B cell (primary cell): ENCODE results near the gene DACT3. TPM values are rescaled to one million over a fixed set of nuclear protein-coding genes. Genes with fewer than 3 reads are reported as not detected.

Experiments used
- ATAC-seq: fragments of 200-7000 bp; cut with Tn5 transposase; one replicate; pipeline ENCODE4 v1.10.0; 2021; ENCODE audit warnings: low read depth, mild to moderate bottlenecking, moderate number of reproducible peaks, moderate library complexity
- CTCF ChIA-PET: fragments of 350-600 bp; sonication (Branson Sonifier 250); formaldehyde crosslinking; loops from one replicate; lab custom pipeline; 2021; ENCODE audit warnings: antibody characterized with exemption, inconsistent platforms; lab: Charles Lee
- POLR2A ChIA-PET: fragments of 350-600 bp; sonication (Branson Sonifier 250); formaldehyde crosslinking; loops from one replicate; lab custom pipeline; 2021; ENCODE audit warnings: antibody characterized with exemption; lab: Charles Lee
- DNase-seq: peaks from one replicate; pipeline ENCODE4 v3.0.0; 2013
- H2AFZ ChIP-seq: 2 replicates; pipeline ENCODE4 v1.6.1; 2012; ENCODE audit warnings: mild to moderate bottlenecking, low read depth, low read length; ENCODE audit not compliant: insufficient read depth, poor library complexity, severe bottlenecking
- H3K27ac ChIP-seq, 2 donors: 1 replicate in 1 of 2; 2 replicates in 1 of 2; pipeline ENCODE4 v1.5.1; 2012 to 2013; ENCODE audit warnings: low read length in 2 of 2, mild to moderate bottlenecking in 2 of 2, moderate library complexity in 1 of 2
- H3K27me3 ChIP-seq, 4 experiments: fragments of 200-600 bp in 1 of 4; sonication (generic) in 1 of 4; replicated peaks in 1 of 4; 1 replicate in 2 of 4; 2 replicates in 2 of 4; pipeline versions ENCODE4 v1.6.1 to v1.7.0; 2013 to 2016; ENCODE audit warnings: low read length in 3 of 4, mild to moderate bottlenecking in 2 of 4, mixed read lengths in 1 of 4, moderate library complexity in 1 of 4; ENCODE audit not compliant: insufficient read depth in 4 of 4, control insufficient read depth in 3 of 4; ENCODE audit errors: control extremely low read depth in 1 of 4
- H3K36me3 ChIP-seq, 2 experiments: replicated peaks in 1 of 2; 1 replicate in 1 of 2; 2 replicates in 1 of 2; pipeline versions ENCODE4 v1.6.1 to v1.7.1; 2013; ENCODE audit warnings: low read length in 1 of 2; ENCODE audit not compliant: insufficient read depth in 2 of 2, control insufficient read depth in 1 of 2; ENCODE audit errors: control extremely low read depth in 1 of 2, extremely low read depth in 1 of 2
- H3K4me1 ChIP-seq, 2 donors: fragments of 200-600 bp in 1 of 2; sonication (generic) in 1 of 2; 1 replicate in 1 of 2; 2 replicates in 1 of 2; pipeline versions ENCODE4 v1.5.1 to v1.6.1; 2013 to 2017; ENCODE audit warnings: low read length in 2 of 2; ENCODE audit not compliant: control insufficient read depth in 2 of 2, insufficient read depth in 2 of 2
- H3K4me2 ChIP-seq: replicated peaks from 2 replicates; pipeline ENCODE3; 2012; ENCODE audit warnings: mild to moderate bottlenecking, low read depth, low read length; ENCODE audit not compliant: poor library complexity, severe bottlenecking
- H3K4me3 ChIP-seq, 5 experiments: fragments of 200-600 bp in 1 of 5; sonication (generic) in 1 of 5; 1 replicate in 3 of 5; 2 replicates in 2 of 5; pipeline versions ENCODE4 v1.5.1 to v1.7.0; 2011 to 2016; ENCODE audit warnings: low read length in 4 of 5, mild to moderate bottlenecking in 4 of 5, low read depth in 2 of 5, control low read depth in 1 of 5, moderate library complexity in 1 of 5; ENCODE audit not compliant: insufficient read depth in 1 of 5; ENCODE audit errors: control extremely low read depth in 1 of 5, extremely low read depth in 1 of 5
- H3K79me2 ChIP-seq: fragments of 200-600 bp; sonication (generic); one replicate; pipeline ENCODE4 v1.6.0; 2016; ENCODE audit warnings: low read length; ENCODE audit not compliant: control insufficient read depth, insufficient read depth
- H3K9ac ChIP-seq: fragments of 200-600 bp; sonication (generic); 2 replicates; pipeline ENCODE4 v1.6.1; 2017; ENCODE audit warnings: mild to moderate bottlenecking, low read length, moderate library complexity
- H3K9me3 ChIP-seq, 3 donors: one replicate each; pipeline versions ENCODE4 v1.6.1 to v1.7.1; 2013; ENCODE audit warnings: low read length in 2 of 3; ENCODE audit not compliant: control insufficient read depth in 2 of 3, insufficient read depth in 1 of 3; ENCODE audit errors: control extremely low read depth in 1 of 3
- H4K20me1 ChIP-seq: 2 replicates; pipeline ENCODE4 v1.6.0; 2012; ENCODE audit warnings: mild to moderate bottlenecking, low read length; ENCODE audit not compliant: insufficient read depth, control insufficient read depth, poor library complexity, severe bottlenecking
- H3K27ac Mint-ChIP-seq: one replicate; pipeline ENCODE4 v1.8.0; 2021; ENCODE audit warnings: mixed read lengths
- H3K27me3 Mint-ChIP-seq: one replicate; pipeline ENCODE4 v1.8.0; 2021; ENCODE audit warnings: mixed read lengths
- H3K4me1 Mint-ChIP-seq: one replicate; pipeline ENCODE4 v1.8.0; 2021; ENCODE audit warnings: mixed read lengths
- H3K4me3 Mint-ChIP-seq: one replicate; pipeline ENCODE4 v1.8.0; 2021; ENCODE audit warnings: mixed read lengths
- H3K9me3 Mint-ChIP-seq: one replicate; pipeline ENCODE4 v1.8.0; 2022; ENCODE audit warnings: mixed read lengths; ENCODE audit not compliant: insufficient read depth
- EZH2 ChIP-seq: IDR thresholded peaks from 2 replicates; pipeline ENCODE4 v1.6.1; 2012; ENCODE audit warnings: borderline replicate concordance, low read depth, mild to moderate bottlenecking, moderate library complexity, low read length; ENCODE audit not compliant: insufficient read depth, poor library complexity, severe bottlenecking
- WGBS: methylation state at CpG from one replicate; pipeline ENCODE4 v1.1.5; 2013; ENCODE audit warnings: missing lambda C conversion rate; ENCODE audit not compliant: insufficient coverage; 5-methylcytosine and 5-hydroxymethylcytosine counted together
- intact Hi-C: fragments of 100-400 bp; cut with micrococcal nuclease; formaldehyde crosslinking; loops from one replicate; pipeline ENCODE4 v1.10.0; 2022
- polyA plus RNA-seq: library from polyadenylated mRNA; depleted of rRNA; stranded (reverse); fragments of >200 nt; gene quantifications from 2 replicates; pipeline ENCODE4 v1.2.3, GENCODE V29; 2012
- total RNA-seq, 2 donors: library from RNA; stranded (reverse); fragments of 120-200 nt in 1 of 2; gene quantifications; 1 replicate in 1 of 2; 2 replicates in 1 of 2; pipeline versions ENCODE4 v1.2.3 to v1.2.4, GENCODE V29; 2013 to 2022
- TF ChIP-seq, protein P1 (sequence below): fragments of 200-600 bp; IDR thresholded peaks from one replicate; pipeline ENCODE4 v1.8.0; 2022; ENCODE audit warnings: antibody characterized with exemption, mild to moderate bottlenecking

Gene DACT3
- total and polyA plus RNA-seq, 2 donors (not counting 1 experiment from before 2014, with no cell fraction given): 0.03 to 0.15 TPM

DNA sequence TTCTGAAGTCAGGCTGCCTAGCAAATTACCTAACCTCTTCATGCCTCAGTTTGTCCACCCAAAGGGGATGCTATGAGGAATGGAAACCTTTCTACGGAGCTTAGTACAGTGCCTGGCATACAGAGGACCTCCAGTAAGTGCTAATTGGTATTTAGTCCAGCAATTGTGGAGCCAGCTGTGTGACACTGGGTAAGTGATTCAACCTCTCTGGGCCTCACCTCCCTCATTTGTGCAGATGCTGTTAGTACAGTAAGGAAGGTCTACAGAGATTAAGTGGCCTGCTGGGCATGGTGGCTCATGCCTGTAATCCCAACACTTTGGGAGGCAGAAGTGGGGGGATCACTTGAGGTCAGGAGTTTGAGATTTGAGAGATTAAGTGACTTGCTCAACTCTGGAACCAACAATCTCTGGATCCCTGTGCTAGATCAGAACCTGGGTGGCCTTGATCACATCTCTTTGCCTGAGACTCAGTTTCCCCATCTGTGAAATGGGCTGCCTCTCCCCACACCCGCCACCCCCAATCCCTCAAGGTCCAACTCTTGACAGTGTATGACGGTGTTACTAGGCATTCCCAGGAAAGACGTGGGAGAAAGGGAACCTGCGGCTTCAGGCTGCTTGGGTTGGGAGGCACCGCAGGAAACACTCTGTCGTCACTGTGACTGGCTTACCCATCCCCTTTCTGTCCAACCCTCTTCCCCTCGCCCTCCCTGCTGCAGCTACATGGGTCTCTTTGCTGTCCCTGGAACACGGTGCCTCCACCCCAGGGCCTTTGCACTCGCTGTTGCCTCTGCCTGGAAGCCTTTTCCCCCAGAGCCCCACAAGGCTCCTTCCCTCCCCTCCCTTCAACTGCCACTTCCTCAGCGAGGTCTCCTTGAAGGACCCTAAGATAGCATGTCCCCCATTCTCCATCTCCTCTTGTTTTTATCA is 37.7 kb upstream of the DACT3 start:
- ATAC-seq (no peak), DNase-seq (no peak)
- Histone ChIP-seq H3K27ac (no peak overlapping the region), H2AFZ (no peak overlapping the region), H3K79me2 (peaks cover 74% of the 10 kb centered on the region), H3K4me1 (no peaks in the 10 kb centered on the region), H3K4me2 (no peak overlapping the region), H3K9ac (no peak overlapping the region), H3K36me3 (peaks cover 12 to 97% of the 10 kb centered on the region in 2 experiments), H4K20me1 (peaks cover 100% of the 10 kb centered on the region), H3K4me3 (no peak overlapping the region), H3K27me3 (no peaks in the 10 kb centered on the region), H3K9me3 (no peaks in the 10 kb centered on the region)
- no peaks in the 10 kb centered on the region for H3K9me3 Mint-ChIP-seq
- TF ChIP-seq, protein P1, sequence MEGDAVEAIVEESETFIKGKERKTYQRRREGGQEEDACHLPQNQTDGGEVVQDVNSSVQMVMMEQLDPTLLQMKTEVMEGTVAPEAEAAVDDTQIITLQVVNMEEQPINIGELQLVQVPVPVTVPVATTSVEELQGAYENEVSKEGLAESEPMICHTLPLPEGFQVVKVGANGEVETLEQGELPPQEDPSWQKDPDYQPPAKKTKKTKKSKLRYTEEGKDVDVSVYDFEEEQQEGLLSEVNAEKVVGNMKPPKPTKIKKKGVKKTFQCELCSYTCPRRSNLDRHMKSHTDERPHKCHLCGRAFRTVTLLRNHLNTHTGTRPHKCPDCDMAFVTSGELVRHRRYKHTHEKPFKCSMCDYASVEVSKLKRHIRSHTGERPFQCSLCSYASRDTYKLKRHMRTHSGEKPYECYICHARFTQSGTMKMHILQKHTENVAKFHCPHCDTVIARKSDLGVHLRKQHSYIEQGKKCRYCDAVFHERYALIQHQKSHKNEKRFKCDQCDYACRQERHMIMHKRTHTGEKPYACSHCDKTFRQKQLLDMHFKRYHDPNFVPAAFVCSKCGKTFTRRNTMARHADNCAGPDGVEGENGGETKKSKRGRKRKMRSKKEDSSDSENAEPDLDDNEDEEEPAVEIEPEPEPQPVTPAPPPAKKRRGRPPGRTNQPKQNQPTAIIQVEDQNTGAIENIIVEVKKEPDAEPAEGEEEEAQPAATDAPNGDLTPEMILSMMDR: no peak
- TF ChIP-seq EZH2: no peak
- no peaks in the 10 kb centered on the region for H3K4me1 Mint-ChIP-seq
- no peak overlapping the region for H3K4me3 Mint-ChIP-seq
- WGBS: 98% methylated on average over 10 of the region's 11 CpGs
- ChIA-PET CTCF (interaction anchor here (1.0 to 10.2 kb wide), 3 partner anchors 26 to 55 kb away, joined by 3 to 353 read pairs (median 3); no protein-coding TSS in a partner anchor), POLR2A (interaction anchor here (0.6 kb wide), 1 partner anchor 10 kb away, joined by 3 read pairs; no protein-coding TSS in a partner anchor)
- H3K27ac Mint-ChIP-seq: no peak overlapping the region
- intact Hi-C loops: no loop called here
- H3K27me3 Mint-ChIP-seq: no peaks in the 10 kb centered on the region
